HL-60/S4 (cell line): ENCODE data around the gene ARMC5.

Source experiments
- in situ Hi-C: fragments of 300-500 bp; cut with MboI; formaldehyde crosslinking; loops from 2 replicates; pipeline ENCODE4 v1.14.3; 2022; ENCODE audit warnings: low sequenced_read_pairs

The ARMC5 gene

GRCh38 chr16:31430380-31431052 lies 28.8 kb upstream of the ARMC5 start:
- in situ Hi-C loops: loop anchor here (25.0 kb wide), 1 partner anchor 468 kb away; the partner anchor contains the start of gene SETD1A

GRCh38 chr16:31435341-31436220 lies 23.7 kb upstream of the ARMC5 start:
- in situ Hi-C loops: loop anchor here (25.0 kb wide), 1 partner anchor 473 kb away; the partner anchor contains the start of gene SETD1A

DNA sequence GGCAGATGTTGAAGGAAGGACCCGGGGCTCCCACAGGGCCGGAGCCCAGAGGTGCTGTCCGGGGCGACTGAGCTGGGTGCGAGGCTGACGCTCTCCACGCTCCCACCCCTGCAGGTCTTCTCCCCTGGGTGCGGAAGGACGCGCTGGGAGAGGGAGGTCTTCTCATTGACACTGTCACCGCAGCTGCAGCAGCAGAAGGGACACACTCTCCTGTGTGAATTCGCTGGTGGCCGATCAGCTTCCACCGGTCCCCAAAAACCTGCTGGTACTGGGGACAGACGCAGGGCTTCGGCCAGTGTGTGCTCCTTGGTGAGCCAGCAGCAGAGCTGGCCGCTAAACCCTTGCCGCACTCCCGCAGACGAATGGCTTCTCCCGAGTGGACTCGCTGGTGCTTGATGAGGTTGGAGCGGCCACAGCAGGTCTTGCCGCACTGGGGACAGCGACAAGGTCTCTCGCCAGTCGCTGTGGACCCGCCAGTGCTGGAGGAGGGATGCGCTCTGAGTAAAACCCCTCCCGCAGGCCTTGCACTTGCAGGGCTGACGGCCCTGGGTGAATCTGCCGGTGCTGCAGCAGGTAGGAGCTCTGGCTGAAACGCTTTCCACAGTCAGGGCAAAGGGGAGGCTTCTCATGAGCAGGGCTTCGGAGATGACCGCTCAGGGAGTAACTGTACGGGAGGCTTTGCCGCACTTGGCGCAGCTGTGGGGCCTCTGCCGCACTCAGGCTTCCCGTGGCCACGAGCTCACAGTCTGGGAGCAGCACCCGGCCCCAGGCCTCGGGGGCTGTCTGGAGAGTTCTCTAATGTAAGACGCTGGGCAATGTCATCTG lies 22.9 kb upstream of the ARMC5 start:
- in situ Hi-C loops: loop anchor here (25.0 kb wide), 1 partner anchor 474 kb away; the partner anchor contains the start of gene SETD1A

GRCh38 chr16:31438414-31438813 lies 20.9 kb upstream of the ARMC5 start:
- in situ Hi-C loops: loop anchor here (25.0 kb wide), 1 partner anchor 476 kb away; the partner anchor contains the start of gene SETD1A

GRCh38 chr16:31439023-31439422 lies 20.3 kb upstream of the ARMC5 start:
- in situ Hi-C loops: loop anchor here (25.0 kb wide), 1 partner anchor 477 kb away; the partner anchor contains the start of gene SETD1A

- in situ Hi-C loops: loop anchor here (25.0 kb wide), 1 partner anchor 477 kb away; the partner anchor contains the start of gene SETD1A
These were observed 19.8 kb upstream of the ARMC5 start for GRCh38 chr16:31439519-31439918.

DNA sequence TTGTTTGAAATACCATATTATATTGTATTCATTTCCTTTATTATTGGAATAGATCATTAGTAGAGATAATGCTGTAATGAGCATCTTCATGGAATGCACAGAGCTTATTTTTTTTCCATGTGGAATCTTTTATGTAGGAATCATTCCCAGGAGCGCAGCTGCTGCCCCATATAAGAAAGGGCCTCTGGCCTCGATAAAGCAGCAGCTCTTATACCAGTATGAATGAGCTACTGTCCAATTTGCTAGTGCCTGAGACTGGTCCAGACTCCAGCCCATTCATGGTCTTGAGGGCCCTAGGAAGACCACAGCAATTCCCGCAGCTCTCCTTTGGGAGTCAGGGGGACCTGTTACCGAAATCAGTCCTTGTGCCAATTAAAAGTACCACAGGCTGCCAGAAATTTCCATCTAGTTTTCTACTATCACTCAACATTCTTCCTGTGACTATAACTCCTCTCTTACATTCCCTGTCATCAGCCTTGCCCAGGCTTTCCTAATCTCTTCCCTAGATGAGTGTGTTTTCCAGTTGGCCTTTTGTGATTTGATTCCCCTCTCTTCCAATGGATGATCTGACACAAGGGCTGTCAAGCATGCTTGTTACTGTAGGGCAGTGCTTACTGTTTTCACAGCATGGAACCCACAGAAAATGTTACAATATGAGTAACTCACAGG lies 18.7 kb upstream of the ARMC5 start:
- in situ Hi-C loops: loop anchor here (25.0 kb wide), 1 partner anchor 478 kb away; the partner anchor contains the start of gene SETD1A

DNA sequence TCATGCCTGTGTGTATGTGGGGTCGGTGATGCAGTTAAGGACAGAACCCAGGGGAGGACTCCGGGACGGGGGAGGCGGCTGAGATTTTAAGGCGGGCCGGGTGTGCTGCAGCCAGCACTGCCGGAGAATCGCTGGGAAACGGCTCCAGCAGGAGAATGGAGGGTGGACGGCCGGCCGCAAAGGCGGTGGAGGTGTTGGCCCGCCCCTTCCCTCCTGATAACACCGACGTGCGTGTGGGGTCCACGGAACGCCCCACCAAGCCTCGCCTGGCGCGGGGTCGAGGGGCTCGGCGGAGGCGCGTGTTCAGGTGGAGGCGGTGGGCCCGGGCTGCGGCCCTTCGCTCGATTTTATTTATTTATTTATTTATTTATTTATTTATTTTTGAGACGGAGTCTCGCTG lies 17.3 kb upstream of the ARMC5 start:
- in situ Hi-C loops: loop anchor here (25.0 kb wide), 1 partner anchor 480 kb away; the partner anchor contains the start of gene SETD1A

DNA sequence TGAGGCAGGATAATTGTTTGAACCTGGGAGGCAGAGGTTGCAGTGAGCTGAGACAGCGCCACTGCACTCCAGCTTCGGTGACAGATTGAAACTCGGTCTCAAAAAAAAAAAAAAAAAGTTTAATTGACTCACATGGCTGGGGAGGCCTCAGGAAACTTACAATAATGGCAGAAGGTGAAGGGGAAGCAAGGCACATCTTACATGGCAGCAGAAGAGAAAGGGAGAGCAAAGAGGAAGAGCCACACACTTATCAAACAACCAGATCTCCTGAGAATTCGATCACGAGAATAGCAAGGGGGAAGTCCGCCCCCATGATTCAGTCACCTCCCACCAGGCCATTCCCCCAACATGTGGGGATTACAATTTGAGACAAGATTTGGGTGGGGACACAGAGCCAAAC lies 13.4 kb upstream of the ARMC5 start:
- in situ Hi-C loops: loop anchor here (25.0 kb wide), 1 partner anchor 484 kb away; the partner anchor contains the start of gene SETD1A

GRCh38 chr16:31451201-31451600 lies 8.1 kb upstream of the ARMC5 start:
- in situ Hi-C loops: loop anchor here (10.0 kb wide), 1 partner anchor 414 kb away; no protein-coding TSS in a partner anchor

DNA sequence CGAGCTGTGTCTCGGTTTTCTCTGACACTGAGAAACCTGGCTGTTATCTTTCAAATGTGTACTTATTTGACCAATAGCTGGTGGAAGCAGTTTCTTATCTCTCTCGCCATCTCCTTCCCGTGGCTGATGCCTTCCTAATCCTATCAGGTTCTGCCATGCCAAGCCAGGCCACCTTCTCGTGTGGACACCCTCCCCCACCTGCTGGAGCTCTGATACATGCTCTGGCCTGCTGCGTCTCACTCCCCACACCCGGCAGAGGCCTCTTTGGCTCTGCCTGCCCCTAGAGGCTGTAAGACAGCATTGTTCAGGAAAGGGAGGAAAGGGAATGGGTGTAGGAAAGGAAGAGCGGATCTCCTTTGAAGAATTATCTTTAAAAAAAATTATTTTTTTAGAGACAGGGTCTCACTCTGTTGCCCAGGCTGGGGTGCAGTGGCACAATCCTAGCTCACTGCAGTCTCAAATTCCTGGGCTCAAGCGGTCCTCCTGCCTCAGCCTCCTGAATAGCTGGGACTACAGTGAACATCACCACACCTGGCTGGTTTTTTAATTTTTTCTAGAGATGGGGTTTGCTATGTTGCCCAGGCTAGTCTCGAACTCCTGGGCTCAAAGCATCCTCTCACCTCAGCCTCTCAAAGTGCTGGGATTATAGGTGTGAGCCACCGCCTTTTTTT lies 7.5 kb upstream of the ARMC5 start:
- in situ Hi-C loops: loop anchor here (10.0 kb wide), 1 partner anchor 413 kb away; no protein-coding TSS in a partner anchor

- in situ Hi-C loops: loop anchor here (10.0 kb wide), 1 partner anchor 412 kb away; no protein-coding TSS in a partner anchor
These were observed 6.6 kb upstream of the ARMC5 start for GRCh38 chr16:31452631-31453106.

DNA sequence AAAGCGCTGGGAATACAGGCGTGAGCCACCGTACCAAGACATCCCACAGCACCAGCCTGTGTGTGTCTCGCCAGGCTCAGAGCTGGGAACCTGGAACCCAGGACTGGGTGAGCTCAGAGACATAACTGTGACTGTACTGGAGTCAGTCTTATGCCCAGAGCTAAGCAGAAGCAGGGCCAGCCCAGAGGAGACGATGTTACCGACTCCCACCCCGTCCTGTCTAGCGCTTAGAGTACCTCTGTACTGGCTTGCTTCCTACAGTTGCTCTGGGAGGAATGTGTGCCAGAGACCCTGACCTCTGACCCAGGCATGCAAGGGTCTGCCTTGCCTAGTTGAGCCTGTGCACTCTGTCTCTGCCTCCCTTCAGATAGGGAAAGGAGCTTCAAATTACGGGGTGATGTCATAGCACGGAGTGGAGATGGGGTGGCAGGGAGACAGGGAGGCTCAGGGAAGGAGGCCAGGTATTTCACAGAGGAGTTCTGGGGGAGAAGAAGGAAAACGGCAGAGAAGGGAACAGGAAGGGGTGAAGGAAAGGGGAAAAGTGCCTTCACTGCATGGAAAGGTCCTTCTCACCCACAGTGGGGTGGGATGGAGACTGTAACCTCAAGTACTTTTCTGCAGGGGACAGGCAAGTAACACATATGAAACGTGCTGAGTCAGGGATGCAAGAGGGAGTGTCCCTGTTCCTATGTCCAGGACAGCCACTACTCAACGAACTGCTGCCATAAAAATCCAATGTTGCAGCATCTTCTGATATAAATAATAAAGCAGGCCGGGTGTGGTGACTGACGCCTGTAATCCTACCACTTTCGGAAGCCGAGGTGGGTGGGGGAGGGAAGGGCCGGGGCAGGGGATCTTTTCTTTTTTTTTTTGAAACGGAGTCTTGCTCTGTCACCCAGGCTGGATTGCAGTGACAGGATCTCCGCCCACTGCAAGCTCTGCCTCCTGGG lies 5.8 kb upstream of the ARMC5 start:
- in situ Hi-C loops: loop anchor here (10.0 kb wide), 1 partner anchor 411 kb away; no protein-coding TSS in a partner anchor

GRCh38 chr16:31455601-31456314 lies 3.5 kb upstream of the ARMC5 start:
- in situ Hi-C loops: loop anchor here (10.0 kb wide), 1 partner anchor 409 kb away; no protein-coding TSS in a partner anchor

- in situ Hi-C loops: loop anchor here (10.0 kb wide), 1 partner anchor 408 kb away; no protein-coding TSS in a partner anchor
These were observed 2.3 kb upstream of the ARMC5 start for GRCh38 chr16:31456988-31457360.

DNA sequence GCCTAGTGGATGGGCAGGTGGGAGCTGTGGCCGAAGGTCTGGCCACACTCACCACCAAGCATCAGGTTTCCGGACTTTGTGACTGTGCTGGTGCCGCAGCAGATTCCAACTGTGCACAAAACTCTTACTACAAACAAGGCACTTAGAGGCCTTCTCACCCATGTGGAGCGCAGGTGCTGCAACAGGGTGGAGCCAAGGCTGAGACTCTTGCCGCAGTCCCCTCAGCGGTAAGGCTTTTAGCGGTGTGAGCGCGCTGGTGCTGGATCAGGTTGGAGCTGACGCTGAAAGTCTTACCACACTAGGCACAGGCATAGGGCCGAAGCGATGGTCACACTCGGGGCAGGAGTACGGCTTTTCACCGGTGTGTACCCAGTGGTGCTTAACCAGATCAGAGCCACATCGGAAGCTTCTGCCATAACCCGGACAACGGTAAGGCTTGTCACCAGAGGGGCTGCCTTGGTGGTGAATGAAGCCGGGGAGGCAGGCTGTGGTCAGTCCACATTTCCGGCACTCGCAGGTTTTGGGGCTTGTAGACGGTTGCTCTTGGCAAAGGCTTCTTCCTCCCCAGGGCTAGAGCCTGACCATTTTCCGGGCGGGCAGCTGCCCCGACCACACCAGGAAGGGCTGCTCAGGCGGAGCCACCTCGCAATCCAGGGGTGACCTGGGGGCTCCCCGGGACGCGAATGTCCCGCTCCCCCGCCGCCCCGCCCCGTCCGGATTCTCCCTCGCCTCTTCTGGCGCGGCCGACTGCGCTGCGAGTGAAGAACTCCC lies 1.0 kb upstream of the ARMC5 start:
- in situ Hi-C loops: loop anchor here (10.0 kb wide), 1 partner anchor 407 kb away; no protein-coding TSS in a partner anchor
